SU-DHL-6 (cell line): ENCODE measurements around the gene EZH1.

Experiments
- H2AFZ ChIP-seq: fragments of 200-600 bp; sonication (generic); 2 replicates; pipeline ENCODE4 v1.6.1; 2014; ENCODE audit warnings: low read depth, mild to moderate bottlenecking, moderate library complexity, mixed read lengths, antibody characterized with exemption, low read length; ENCODE audit not compliant: severe bottlenecking
- H3F3A ChIP-seq: fragments of 200-600 bp; shearing (Covaris generic); 2 replicates; pipeline ENCODE4 v1.6.0; 2016; ENCODE audit warnings: antibody characterized with exemption, mild to moderate bottlenecking; ENCODE audit not compliant: insufficient read depth
- H3K27ac ChIP-seq: fragments of 200-600 bp; sonication (generic); 2 replicates; pipeline ENCODE4 v1.5.1; 2016; ENCODE audit warnings: low read depth, mild to moderate bottlenecking, low read length, moderate library complexity, mixed read lengths
- H3K27me3 ChIP-seq: fragments of 200-600 bp; sonication (generic), shearing (Covaris generic); 2 replicates; pipeline ENCODE4 v1.6.0; 2014; ENCODE audit warnings: mild to moderate bottlenecking, low read length
- H3K36me3 ChIP-seq: fragments of 200-600 bp; sonication (generic); 2 replicates; pipeline ENCODE4 v1.6.1; 2014; ENCODE audit warnings: mild to moderate bottlenecking, low read length, mixed read lengths
- H3K4me2 ChIP-seq: fragments of 300-600, 200-600 bp; shearing (Covaris generic), sonication (generic); 2 replicates; pipeline ENCODE4 v1.6.0; 2014; ENCODE audit warnings: low read length, low read depth, mild to moderate bottlenecking; ENCODE audit not compliant: poor library complexity, severe bottlenecking
- H3K4me3 ChIP-seq: fragments of 200-600 bp; sonication (generic); 2 replicates; pipeline ENCODE4 v1.5.1; 2014; ENCODE audit warnings: antibody characterized with exemption, low read length, mild to moderate bottlenecking, mixed read lengths; ENCODE audit not compliant: insufficient read depth, poor library complexity, severe bottlenecking
- H3K79me2 ChIP-seq: fragments of 200-600 bp; sonication (generic); 2 replicates; pipeline ENCODE4 v1.6.1; 2014; ENCODE audit warnings: mild to moderate bottlenecking, low read length, moderate library complexity; ENCODE audit not compliant: insufficient read depth
- H3K9ac ChIP-seq: fragments of 200-600 bp; sonication (generic); 2 replicates; pipeline ENCODE4 v1.7.0; 2014; ENCODE audit warnings: mild to moderate bottlenecking, low read length
- H3K9me2 ChIP-seq: fragments of 200-600 bp; sonication (generic); replicated peaks from 2 replicates; pipeline ENCODE4 v1.6.1; 2014; ENCODE audit warnings: low read length; ENCODE audit not compliant: insufficient read depth
- H3K9me3 ChIP-seq: fragments of 200-600 bp; sonication (generic); 2 replicates; pipeline ENCODE4 v1.6.1; 2014; ENCODE audit warnings: low read length, mixed read lengths; ENCODE audit not compliant: insufficient read depth
- H4K20me1 ChIP-seq: fragments of 200-600 bp; sonication (generic); 2 replicates; pipeline ENCODE4 v1.6.1; 2014; ENCODE audit warnings: low read depth, mild to moderate bottlenecking, antibody characterized with exemption, low read length, moderate library complexity, mixed read lengths
- CTCF ChIP-seq: fragments of 200-600 bp; sonication (generic); IDR thresholded peaks from one replicate; pipeline ENCODE4 v1.5.1; 2017; ENCODE audit warnings: antibody characterized with exemption, mild to moderate bottlenecking, low read length, moderate library complexity; ENCODE audit not compliant: insufficient read depth, poor library complexity, severe bottlenecking
- EZH2phosphoT487 ChIP-seq: fragments of 200-600 bp; sonication (generic), shearing (Covaris generic); conservative IDR thresholded peaks from 2 replicates; pipeline ENCODE4 v1.6.1; 2018; ENCODE audit warnings: mild to moderate bottlenecking, antibody characterized with exemption, low read length, moderate library complexity, mixed read lengths

EZH1 gene

GRCh38 chr17:42677012-42677857, 67.6 kb downstream of the EZH1 start:
- peak overlapping the region; percentile 94 for H2AFZ ChIP-seq
- peak overlapping the region; percentile 70 for H3K27ac ChIP-seq
- TF ChIP-seq EZH2phosphoT487: no peak
- TF ChIP-seq CTCF: no peak
- H3K9ac ChIP-seq: peak overlapping the region; percentile 73
- H3K36me3 ChIP-seq: no peaks in the 10 kb centered on the region
- no peaks in the 10 kb centered on the region for H4K20me1 ChIP-seq
- no peaks in the 10 kb centered on the region for H3K9me2 ChIP-seq
- H3K4me2 ChIP-seq: peak overlapping the region; percentile 82
- H3K79me2 ChIP-seq: no peaks in the 10 kb centered on the region
- no peaks in the 10 kb centered on the region for H3K9me3 ChIP-seq
- H3K27me3 ChIP-seq: no peaks in the 10 kb centered on the region
- H3F3A ChIP-seq: peaks cover 11% of the 10 kb centered on the region; the same call in 1 of the 2 replicates
- H3K4me3 ChIP-seq: peak overlapping the region; percentile 72

- Histone ChIP-seq H3K4me2 (peak within 1 kb of the TSS; percentile 82), H3K4me3 (peak within 1 kb of the TSS; percentile 72), H3K27ac (peak within 1 kb of the TSS; percentile 70), H3K27me3 (no peaks in the 10 kb centered on the region), H3K9me3 (no peaks in the 10 kb centered on the region), H3K36me3 (no peaks in the 10 kb centered on the region), H3K9ac (peak within 1 kb of the TSS; percentile 73), H3K9me2 (no peaks in the 10 kb centered on the region), H4K20me1 (no peaks in the 10 kb centered on the region), H3K79me2 (no peaks in the 10 kb centered on the region), H3F3A (peaks cover 11% of the 10 kb centered on the region; the same call in 1 of the 2 replicates), H2AFZ (peak within 1 kb of the TSS; percentile 94)
- TF ChIP-seq CTCF (no peak), EZH2phosphoT487 (no peak)
Observed at GRCh38 chr17:42676424-42677011, 68.3 kb downstream of the EZH1 start, which contains the start of gene PLEKHH3. TSS of gene PLEKHH3 (minus strand) at chr17:42676994. CDS start at chr17:42676563, 431 bp downstream.

GRCh38 chr17:42675965-42676423, 68.8 kb downstream of the EZH1 start:
- Histone ChIP-seq H4K20me1 (no peaks in the 10 kb centered on the region), H3F3A (peaks cover 11% of the 10 kb centered on the region; the same call in 1 of the 2 replicates), H3K27me3 (no peaks in the 10 kb centered on the region), H3K27ac (no peak overlapping the region), H3K9me3 (no peaks in the 10 kb centered on the region), H3K79me2 (no peaks in the 10 kb centered on the region), H3K36me3 (no peaks in the 10 kb centered on the region), H2AFZ (peak overlapping the region; percentile 69), H3K9ac (peak overlapping the region; percentile 73), H3K4me3 (peak overlapping the region; percentile 72), H3K4me2 (peak overlapping the region; percentile 71), H3K9me2 (no peaks in the 10 kb centered on the region)
- no peak for TF ChIP-seq CTCF
- TF ChIP-seq EZH2phosphoT487: no peak
